NCI-H2107 treated with DMSO at 0.1 percent for 48 hours (cell line): ENCODE measurements around the gene COL6A3.
"Not testable (repeated sequence)": the region's sequence is repeated elsewhere in the genome, so short reads cannot be mapped to it uniquely, and the experiment has no call there.

Source experiments
- DNase-seq: peaks from one replicate; lab custom pipeline; 2025; ENCODE audit not compliant: unreplicated experiment; lab: John Stamatoyannopoulos, UW

The COL6A3 gene

DNA sequence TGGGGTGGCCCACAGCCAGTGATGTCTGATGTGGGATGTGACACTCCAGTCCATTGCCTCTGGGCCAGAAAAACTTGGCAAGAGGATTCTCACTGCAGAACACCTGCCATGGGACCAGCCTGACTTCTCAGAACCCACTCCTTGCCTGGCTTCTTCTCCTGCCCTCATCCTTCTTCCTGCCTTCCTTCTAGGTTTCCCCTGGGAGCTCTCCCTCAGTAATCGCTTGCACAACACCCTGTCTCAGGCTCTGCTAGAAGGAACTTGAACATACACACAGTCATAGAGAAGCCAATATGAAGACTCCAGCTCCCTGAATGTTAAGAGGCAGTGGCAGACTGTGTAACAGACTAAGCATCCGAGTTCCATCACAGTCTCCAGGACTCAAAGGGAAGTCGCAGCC, 4.3 kb upstream of the COL6A3 start:
- DNase-seq = no peak

DNA sequence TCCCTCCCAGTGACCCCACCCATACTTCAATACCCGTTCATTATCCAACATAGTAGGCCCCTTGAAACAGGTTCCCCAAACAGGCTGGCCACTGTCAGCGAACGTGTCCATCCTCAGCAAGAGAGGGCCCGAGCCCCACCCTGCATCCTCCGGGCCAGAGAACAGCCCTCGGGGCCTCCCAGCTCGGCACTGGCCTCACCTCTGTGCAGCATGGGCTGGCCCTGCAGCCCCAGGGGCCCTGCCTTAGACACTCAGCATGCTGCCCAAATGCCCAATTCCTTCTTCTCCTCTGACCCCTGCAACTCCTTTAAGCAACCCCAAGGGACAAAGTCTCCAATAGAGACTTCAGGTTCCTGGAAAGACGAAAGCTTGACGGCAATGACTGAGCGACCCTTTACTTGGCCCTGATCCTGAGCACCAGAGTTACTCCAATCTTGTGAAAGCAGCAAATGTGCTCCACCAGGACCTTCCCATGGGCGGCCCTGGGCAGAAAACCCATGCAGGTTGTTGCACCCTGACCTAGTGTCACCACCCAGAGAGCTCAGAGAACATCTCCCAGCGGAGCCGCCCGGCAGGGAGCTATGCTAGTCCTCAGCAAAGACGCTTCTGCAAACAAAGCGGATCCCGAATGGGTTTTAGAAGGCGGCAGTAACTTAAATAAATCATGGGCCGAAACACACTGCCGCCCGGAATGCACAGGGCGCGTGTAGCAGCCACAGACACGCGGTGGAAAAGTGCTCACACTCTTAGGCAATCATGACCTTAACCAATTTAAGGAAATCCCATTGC, 782 bp downstream of the COL6A3 start:
- no peak for DNase-seq

DNA sequence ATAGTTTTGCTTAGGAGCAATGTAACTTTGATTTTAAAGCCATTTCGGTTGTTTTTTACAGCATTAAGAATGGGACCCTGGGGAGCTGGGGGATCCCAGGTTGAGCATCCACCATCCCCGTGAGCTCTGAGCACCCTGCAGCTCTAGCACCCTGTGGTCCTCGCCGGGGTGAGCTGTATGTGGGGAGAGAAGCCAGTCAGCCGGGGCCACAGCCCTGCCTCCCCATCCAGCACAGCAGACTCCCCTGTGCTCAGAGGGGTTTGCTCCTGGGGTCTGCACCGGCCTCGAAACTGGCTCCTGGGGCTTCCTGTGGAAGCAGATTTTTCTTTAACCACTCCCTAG, 1.3 kb downstream of the COL6A3 start:
- no peak for DNase-seq

GRCh38 chr2:237411683-237412423, 2.1 kb downstream of the COL6A3 start:
- no peak for DNase-seq

GRCh38 chr2:237411092-237411601, 2.8 kb downstream of the COL6A3 start:
- DNase-seq = no peak

- DNase-seq = not testable (repeated sequence)
Measured at GRCh38 chr2:237409263-237409662, 4.7 kb downstream of the COL6A3 start.

DNA sequence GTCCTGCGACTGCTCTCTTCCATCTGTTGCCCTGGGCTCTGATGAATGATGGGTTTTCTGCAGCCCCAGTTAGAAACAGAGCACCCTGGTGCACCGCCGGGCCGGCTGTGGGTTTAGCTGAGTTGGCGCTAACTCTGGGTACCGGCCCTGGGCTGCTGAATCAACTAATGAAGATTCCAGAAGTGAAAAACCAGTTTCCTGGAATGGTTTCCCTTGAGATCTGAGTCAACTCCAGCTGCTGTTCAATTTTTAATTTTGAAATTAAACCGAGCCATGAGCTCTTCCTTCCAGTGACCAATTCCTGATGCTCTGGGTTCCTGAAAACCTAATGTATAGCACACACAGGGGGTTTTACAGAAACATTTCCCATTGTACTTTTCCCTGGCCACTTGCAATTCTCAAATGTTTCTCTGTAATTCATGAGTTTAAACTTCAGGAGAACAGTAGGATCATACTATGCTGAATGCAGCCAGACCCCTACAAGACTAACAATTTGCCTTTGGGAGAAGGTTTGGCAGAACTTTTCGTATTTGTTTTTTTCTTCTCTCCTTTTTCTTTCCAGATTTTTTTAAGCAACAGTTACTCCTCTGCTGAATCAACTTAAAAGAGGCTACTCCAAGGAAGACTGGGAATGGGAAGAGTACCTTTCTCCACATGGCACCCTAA, 5.5 kb downstream of the COL6A3 start:
- no peak for DNase-seq

GRCh38 chr2:237407700-237408099, 6.3 kb downstream of the COL6A3 start:
- DNase-seq = no peak

DNA sequence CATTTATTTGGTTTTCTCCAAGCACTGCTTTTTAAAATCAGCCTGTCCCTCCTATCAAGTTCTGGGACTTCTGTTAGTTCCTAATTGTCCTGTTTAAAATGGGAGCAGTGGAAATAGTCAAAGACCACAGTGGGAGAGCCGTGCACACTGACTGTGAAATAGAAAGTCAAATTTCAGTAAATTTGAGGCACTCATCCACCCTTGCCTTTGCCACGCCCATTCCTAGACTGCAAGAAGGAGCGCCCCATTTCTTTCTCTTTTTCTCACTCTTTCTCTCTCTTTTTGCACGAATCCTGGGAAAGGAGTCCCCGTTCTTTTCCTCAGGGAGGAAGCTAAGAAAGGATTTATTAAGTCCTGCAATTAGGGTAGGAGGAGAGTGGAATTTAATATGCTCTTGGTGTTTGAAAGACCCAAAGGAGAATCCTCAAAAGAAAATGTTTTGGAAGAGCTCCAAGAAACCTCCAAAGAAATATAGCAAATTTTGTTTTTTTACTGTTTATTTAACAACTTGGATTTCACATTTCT, 7.5 kb downstream of the COL6A3 start:
- no peak for DNase-seq

DNA sequence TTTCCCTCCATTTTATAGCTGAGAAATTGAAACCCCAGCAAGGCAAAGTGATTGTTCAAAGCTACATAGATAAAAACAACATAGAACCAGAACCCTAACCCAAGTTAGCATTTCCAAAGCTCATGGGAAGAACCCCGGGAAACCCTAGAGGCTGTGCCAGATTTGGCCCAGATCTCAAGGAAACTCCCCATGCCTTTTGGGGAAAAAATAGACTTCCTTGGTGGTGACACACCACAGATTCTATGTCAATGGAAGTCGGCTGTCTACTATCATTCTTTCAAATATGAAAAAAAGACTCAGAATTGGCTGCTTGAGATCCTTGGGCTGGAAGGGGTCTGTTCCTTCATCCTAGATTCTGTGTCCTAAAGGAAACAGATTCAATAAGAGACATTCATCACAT, 8.4 kb downstream of the COL6A3 start:
- no peak for DNase-seq

- no peak for DNase-seq
Measured at GRCh38 chr2:237405006-237405559, 8.9 kb downstream of the COL6A3 start.

GRCh38 chr2:237404413-237404812, 9.6 kb downstream of the COL6A3 start:
- no peak for DNase-seq

GRCh38 chr2:237403024-237403882, 10.7 kb downstream of the COL6A3 start:
- no peak for DNase-seq

DNA sequence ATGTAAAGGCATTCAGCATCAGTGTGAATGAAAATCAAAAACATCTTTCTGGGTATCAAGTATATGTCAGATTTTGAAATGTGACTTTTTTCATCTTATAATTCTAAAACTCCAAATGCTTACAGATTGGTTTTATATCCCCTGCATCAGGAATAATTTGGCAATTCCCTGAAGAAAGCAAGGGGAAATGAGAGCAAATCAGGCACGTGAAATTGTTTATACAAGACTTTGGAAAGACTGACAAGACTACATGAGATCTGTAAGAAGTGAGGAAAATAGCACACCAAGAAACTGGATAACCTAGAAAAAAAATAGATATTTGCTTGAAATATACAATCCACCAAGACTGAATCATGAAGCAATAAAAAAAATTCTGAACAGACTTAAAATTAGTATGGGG, 13.8 kb downstream of the COL6A3 start:
- no peak for DNase-seq

GRCh38 chr2:237397072-237397471, 16.9 kb downstream of the COL6A3 start:
- DNase-seq = no peak

DNA sequence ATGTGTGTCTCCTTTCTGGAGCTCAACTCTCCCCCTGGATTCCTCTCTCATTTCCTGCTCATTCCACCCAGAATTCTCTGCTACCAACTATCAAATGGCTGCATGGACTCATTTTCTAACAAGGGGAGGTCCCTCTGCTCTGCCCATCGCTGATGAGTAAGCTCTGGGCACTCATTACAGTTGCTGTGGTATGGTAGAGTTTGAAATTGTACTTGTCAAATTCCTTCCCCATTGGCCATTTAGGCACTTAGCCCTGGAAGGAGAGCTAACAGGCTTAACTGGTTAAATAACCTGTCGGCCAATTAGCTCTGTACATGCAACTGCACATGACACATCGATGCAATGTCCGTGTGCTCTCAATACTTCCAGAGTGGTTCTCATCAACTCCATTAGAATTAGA, 20.4 kb downstream of the COL6A3 start:
- DNase-seq = no peak

DNA sequence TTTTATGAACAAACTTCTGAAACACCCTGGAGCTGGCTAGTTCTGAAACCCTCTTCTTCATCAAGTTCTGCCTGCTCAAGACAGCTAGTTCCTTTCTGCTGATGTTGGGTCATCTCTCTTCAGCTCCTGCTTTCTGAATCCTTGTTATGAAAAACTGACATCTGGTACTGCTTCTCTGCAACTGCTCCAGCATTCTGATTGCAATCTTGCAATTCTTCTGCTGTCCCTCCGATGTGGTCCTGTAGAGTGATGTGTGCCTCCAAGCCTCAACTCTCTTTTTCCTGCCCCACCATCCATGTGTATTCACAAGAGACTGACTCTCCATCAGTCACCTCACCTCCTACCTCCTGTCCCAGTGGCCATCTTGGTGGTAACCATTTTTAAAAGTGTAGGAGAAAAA, 21.8 kb downstream of the COL6A3 start:
- DNase-seq = no peak

DNA sequence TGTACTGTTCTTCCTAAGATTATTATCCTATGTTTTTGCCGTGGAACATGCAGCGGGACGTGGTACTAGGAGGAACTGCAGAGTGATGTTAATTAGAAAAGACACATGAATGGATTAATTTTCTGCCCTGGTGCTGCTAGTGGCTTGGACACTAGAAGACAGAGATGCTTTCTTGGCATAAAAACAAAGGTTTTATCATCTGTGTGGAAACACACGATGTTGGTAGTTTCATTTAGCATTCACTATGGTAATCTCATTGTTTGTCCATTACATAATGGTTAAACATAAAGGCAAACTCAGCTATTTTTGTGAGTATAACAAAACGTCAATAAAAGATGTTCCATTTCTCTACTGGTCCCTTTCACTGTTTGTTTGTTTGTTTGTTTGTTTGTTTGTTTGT, 22.8 kb downstream of the COL6A3 start:
- no peak for DNase-seq

DNA sequence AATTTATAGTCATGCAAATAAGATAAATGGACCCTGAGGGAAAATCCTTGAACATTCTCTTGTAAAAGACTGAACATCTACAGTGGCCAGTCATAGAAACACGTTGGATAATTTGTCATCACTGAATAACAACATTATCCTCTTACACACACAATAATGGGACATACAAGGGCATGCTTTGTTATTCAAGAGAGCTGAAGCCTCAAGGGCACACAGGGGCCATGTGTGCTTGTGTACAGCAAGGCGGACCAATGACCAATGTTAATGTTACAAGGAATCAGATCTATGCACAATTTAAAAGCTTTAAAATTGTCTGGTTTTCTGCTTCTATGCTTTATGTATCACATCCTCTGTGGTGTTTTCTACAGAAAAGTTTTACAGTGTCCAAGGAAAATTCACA, 23.7 kb downstream of the COL6A3 start:
- no peak for DNase-seq

DNA sequence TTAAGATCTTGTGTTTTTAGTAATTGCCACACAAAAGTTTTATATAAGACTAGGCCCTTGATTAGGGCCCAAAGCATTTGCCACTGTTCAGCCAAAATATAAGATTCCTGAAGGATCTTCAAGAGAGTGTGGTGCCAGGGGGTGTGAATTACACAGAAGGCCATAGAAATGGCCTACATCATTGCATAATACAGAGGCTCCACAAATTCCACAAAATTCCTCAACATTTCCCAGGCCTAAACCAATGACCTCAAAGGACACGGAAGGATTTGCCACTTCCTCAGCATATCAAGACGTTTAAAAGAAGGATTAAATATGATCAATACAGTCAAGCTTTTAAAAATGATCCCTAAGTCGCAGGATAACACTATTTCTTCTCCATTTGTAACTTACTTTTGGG, 24.1 kb downstream of the COL6A3 start:
- DNase-seq = no peak
